HAP-1 (cell line): ENCODE data around the gene CD82.

ENCODE experiments used
- DNase-seq, 2 experiments: peaks; one replicate each; pipeline ENCODE4 v3.0.0-alpha.2; 2016 to 2020; ENCODE audit warnings: low spot score in 2 of 2
- H3K27me3 ChIP-seq: fragments of 250-450 bp; sonication (Bioruptor Pico); 2 replicates; pipeline ENCODE4 v1.5.1; 2020; ENCODE audit warnings: low read depth, mild to moderate bottlenecking, moderate library complexity
- H3K36me3 ChIP-seq: fragments of 250-450 bp; sonication (Bioruptor Pico); replicated peaks from 2 replicates; pipeline ENCODE4 v1.5.1; 2020; ENCODE audit warnings: mild to moderate bottlenecking
- H3K4me1 ChIP-seq: fragments of 250-450 bp; sonication (Bioruptor Pico); 2 replicates; pipeline ENCODE4 v1.5.1; 2020; ENCODE audit warnings: mild to moderate bottlenecking
- H3K4me3 ChIP-seq: fragments of 250-450 bp; sonication (Bioruptor Pico); 2 replicates; pipeline ENCODE4 v1.5.1; 2020; ENCODE audit warnings: mild to moderate bottlenecking, moderate library complexity
- H3K9me3 ChIP-seq: fragments of 250-450 bp; sonication (Bioruptor Pico); 2 replicates; pipeline ENCODE4 v1.5.1; 2020; ENCODE audit warnings: mild to moderate bottlenecking, moderate library complexity
- in situ Hi-C: fragments of 300-500 bp; cut with MboI; formaldehyde crosslinking; loops from 3 replicates; pipeline ENCODE4 v1.14.3; 2020; ENCODE audit warnings: low sequenced_read_pairs, inconsistent platforms, mixed read lengths

Gene CD82

GRCh38 chr11:44565211-44565952 is at the start of gene CD82:
CD82 (plus strand) TSS chr11:44565663; CDS start chr11:44594663, 29,000 bp downstream.
- Histone ChIP-seq H3K9me3 (no peaks in the 10 kb centered on the region), H3K4me3 (peak within 1 kb of the TSS; percentile 41), H3K27me3 (no peaks in the 10 kb centered on the region), H3K36me3 (no peaks in the 10 kb centered on the region), H3K4me1 (peaks cover 7% of the 10 kb centered on the region)
- peak; percentile 98 to 100 for DNase-seq
- in situ Hi-C loops = no loop called here

- Histone ChIP-seq H3K4me3 (no peak overlapping the region), H3K36me3 (no peaks in the 10 kb centered on the region), H3K9me3 (no peaks in the 10 kb centered on the region), H3K4me1 (no peaks in the 10 kb centered on the region), H3K27me3 (no peaks in the 10 kb centered on the region)
- DNase-seq = no peak
- in situ Hi-C loops = no loop called here
These were observed 48.6 kb upstream of the CD82 start for GRCh38 chr11:44516688-44517507.

- DNase-seq = no peak
- no peaks in the 10 kb centered on the region for H3K4me1 ChIP-seq
- no peaks in the 10 kb centered on the region for H3K9me3 ChIP-seq
- no peak overlapping the region for H3K4me3 ChIP-seq
- H3K36me3 ChIP-seq = no peaks in the 10 kb centered on the region
- H3K27me3 ChIP-seq = no peaks in the 10 kb centered on the region
- in situ Hi-C loops = no loop called here
These were observed 47.9 kb upstream of the CD82 start for GRCh38 chr11:44517541-44517940.

- Histone ChIP-seq H3K36me3 (no peaks in the 10 kb centered on the region), H3K27me3 (no peaks in the 10 kb centered on the region), H3K9me3 (no peaks in the 10 kb centered on the region), H3K4me3 (no peak overlapping the region), H3K4me1 (no peaks in the 10 kb centered on the region)
- in situ Hi-C loops = no loop called here
- DNase-seq = no peak
These were observed 46.4 kb upstream of the CD82 start for GRCh38 chr11:44518968-44519550.

GRCh38 chr11:44519989-44520737 is 45.3 kb upstream of the CD82 start:
- Histone ChIP-seq H3K4me3 (no peak overlapping the region), H3K36me3 (no peaks in the 10 kb centered on the region), H3K4me1 (no peaks in the 10 kb centered on the region), H3K9me3 (no peaks in the 10 kb centered on the region), H3K27me3 (no peaks in the 10 kb centered on the region)
- in situ Hi-C loops = no loop called here
- DNase-seq = no peak

GRCh38 chr11:44521148-44521547 is 44.3 kb upstream of the CD82 start:
- Histone ChIP-seq H3K4me1 (no peaks in the 10 kb centered on the region), H3K36me3 (no peaks in the 10 kb centered on the region), H3K9me3 (no peaks in the 10 kb centered on the region), H3K27me3 (no peaks in the 10 kb centered on the region), H3K4me3 (no peak overlapping the region)
- in situ Hi-C loops = no loop called here
- no peak for DNase-seq

- DNase-seq = no peak
- Histone ChIP-seq H3K4me1 (no peaks in the 10 kb centered on the region), H3K4me3 (no peak overlapping the region), H3K9me3 (no peaks in the 10 kb centered on the region), H3K27me3 (no peaks in the 10 kb centered on the region), H3K36me3 (no peaks in the 10 kb centered on the region)
- in situ Hi-C loops = no loop called here
These were observed 43.2 kb upstream of the CD82 start for GRCh38 chr11:44522294-44522693.

- in situ Hi-C loops = no loop called here
- H3K36me3 ChIP-seq = no peaks in the 10 kb centered on the region
- no peak overlapping the region for H3K4me3 ChIP-seq
- no peaks in the 10 kb centered on the region for H3K27me3 ChIP-seq
- no peak for DNase-seq
- no peaks in the 10 kb centered on the region for H3K9me3 ChIP-seq
- H3K4me1 ChIP-seq = no peaks in the 10 kb centered on the region
These were observed 41.1 kb upstream of the CD82 start for GRCh38 chr11:44524346-44524745.

GRCh38 chr11:44524751-44525201 is 40.7 kb upstream of the CD82 start:
- no peaks in the 10 kb centered on the region for H3K4me1 ChIP-seq
- no peaks in the 10 kb centered on the region for H3K27me3 ChIP-seq
- no peaks in the 10 kb centered on the region for H3K9me3 ChIP-seq
- in situ Hi-C loops = no loop called here
- no peaks in the 10 kb centered on the region for H3K36me3 ChIP-seq
- no peak for DNase-seq
- no peak overlapping the region for H3K4me3 ChIP-seq

- no peaks in the 10 kb centered on the region for H3K36me3 ChIP-seq
- no peaks in the 10 kb centered on the region for H3K9me3 ChIP-seq
- H3K4me3 ChIP-seq = no peak overlapping the region
- H3K4me1 ChIP-seq = no peaks in the 10 kb centered on the region
- in situ Hi-C loops = no loop called here
- DNase-seq = no peak
- no peaks in the 10 kb centered on the region for H3K27me3 ChIP-seq
These were observed 39.8 kb upstream of the CD82 start for GRCh38 chr11:44525473-44526252.

GRCh38 chr11:44526438-44526837 is 39.0 kb upstream of the CD82 start:
- Histone ChIP-seq H3K4me1 (no peaks in the 10 kb centered on the region), H3K4me3 (no peak overlapping the region), H3K9me3 (no peaks in the 10 kb centered on the region), H3K36me3 (no peaks in the 10 kb centered on the region), H3K27me3 (no peaks in the 10 kb centered on the region)
- in situ Hi-C loops = no loop called here
- no peak for DNase-seq

GRCh38 chr11:44527476-44527875 is 38.0 kb upstream of the CD82 start:
- in situ Hi-C loops = no loop called here
- H3K4me1 ChIP-seq = no peaks in the 10 kb centered on the region
- H3K4me3 ChIP-seq = no peak overlapping the region
- DNase-seq = no peak
- H3K27me3 ChIP-seq = no peaks in the 10 kb centered on the region
- no peaks in the 10 kb centered on the region for H3K9me3 ChIP-seq
- H3K36me3 ChIP-seq = no peaks in the 10 kb centered on the region

- no peaks in the 10 kb centered on the region for H3K9me3 ChIP-seq
These were observed 37.4 kb upstream of the CD82 start for GRCh38 chr11:44528103-44528502.

More at GRCh38 chr11:44528103-44528502, 37.4 kb upstream of the CD82 start:
- Histone ChIP-seq H3K27me3 (no peaks in the 10 kb centered on the region), H3K4me1 (no peaks in the 10 kb centered on the region), H3K4me3 (no peak overlapping the region), H3K36me3 (no peaks in the 10 kb centered on the region)
- in situ Hi-C loops = no loop called here
- DNase-seq = no peak
